Measurements from ENCODE around the gene SREBF2. TPM values are rescaled to one million over a fixed set of nuclear protein-coding genes. Genes with fewer than 3 reads are reported as not detected.
"Not testable (repeated sequence)": the region's sequence is repeated elsewhere in the genome, so short reads cannot be mapped to it uniquely, and the experiment has no call there.

SREBF2 gene
- total RNA-seq, 2 experiments from 2014 or later: 150 to 157 TPM

- ChIA-PET CTCF (interaction anchor here (0.8 to 1.7 kb wide), 5 partner anchors 11 to 99 kb away, joined by 3 to 6 read pairs (median 4); no protein-coding TSS in a partner anchor), POLR2A (interaction anchor here (0.9 to 7.5 kb wide), 2 partner anchors 13 to 16 kb away, joined by 3 to 82 read pairs; partner anchors contain the start of gene SREBF2)
- H3K27ac Mint-ChIP-seq: no peak overlapping the region
- DNase-seq: no peak
- no peaks in the 10 kb centered on the region for H3K9me3 Mint-ChIP-seq
- no peaks in the 10 kb centered on the region for H3K27me3 Mint-ChIP-seq
- peaks cover 43% of the 10 kb centered on the region for H3K36me3 Mint-ChIP-seq (ENCODE audit: low read depth)
- no peak overlapping the region for H3K4me3 Mint-ChIP-seq
- peaks cover 62% of the 10 kb centered on the region for H3K4me1 Mint-ChIP-seq
These were observed 13.5 kb downstream of the SREBF2 start for GRCh38 chr22:41846268-41846987.

DNA sequence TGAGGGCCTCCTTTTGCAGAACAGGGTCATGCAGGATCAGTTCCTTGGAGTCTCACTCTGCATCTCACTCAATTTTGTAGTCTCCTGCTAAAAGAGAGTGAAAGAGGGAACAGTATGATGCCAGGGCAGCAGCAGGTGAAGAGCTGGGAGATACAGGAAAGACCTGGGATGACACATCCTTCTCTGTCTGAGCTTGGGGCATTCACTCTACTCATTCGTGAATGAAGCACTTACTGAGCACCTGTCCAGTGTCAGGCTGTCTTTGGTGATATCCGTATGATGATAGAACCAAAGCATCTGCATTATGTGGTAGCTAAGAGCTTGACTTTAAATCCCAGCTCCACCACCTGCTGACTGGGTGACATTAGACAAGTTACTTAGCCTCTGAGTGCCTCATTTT lies 14.4 kb downstream of the SREBF2 start:
- Mint-ChIP-seq H3K36me3 (ENCODE audit: low read depth) (peaks cover 41% of the 10 kb centered on the region), H3K4me3 (no peak overlapping the region), H3K4me1 (peaks cover 56% of the 10 kb centered on the region), H3K27ac (no peak overlapping the region), H3K27me3 (no peaks in the 10 kb centered on the region), H3K9me3 (no peaks in the 10 kb centered on the region)
- CTCF ChIA-PET: interaction anchor here (0.9 to 1.7 kb wide), 5 partner anchors 10 to 100 kb away, joined by 3 to 7 read pairs (median 4); no protein-coding TSS in a partner anchor
- POLR2A ChIA-PET: interaction anchor here (1.0 to 7.5 kb wide), 3 partner anchors 14 to 93 kb away, joined by 3 to 82 read pairs (median 5); partner anchors contain the start of gene SREBF2
- no peak for DNase-seq

GRCh38 chr22:41848468-41848867 lies 15.6 kb downstream of the SREBF2 start:
- H3K27me3 Mint-ChIP-seq: no peaks in the 10 kb centered on the region
- peaks cover 53% of the 10 kb centered on the region for H3K4me1 Mint-ChIP-seq
- H3K4me3 Mint-ChIP-seq: no peak overlapping the region

DNA sequence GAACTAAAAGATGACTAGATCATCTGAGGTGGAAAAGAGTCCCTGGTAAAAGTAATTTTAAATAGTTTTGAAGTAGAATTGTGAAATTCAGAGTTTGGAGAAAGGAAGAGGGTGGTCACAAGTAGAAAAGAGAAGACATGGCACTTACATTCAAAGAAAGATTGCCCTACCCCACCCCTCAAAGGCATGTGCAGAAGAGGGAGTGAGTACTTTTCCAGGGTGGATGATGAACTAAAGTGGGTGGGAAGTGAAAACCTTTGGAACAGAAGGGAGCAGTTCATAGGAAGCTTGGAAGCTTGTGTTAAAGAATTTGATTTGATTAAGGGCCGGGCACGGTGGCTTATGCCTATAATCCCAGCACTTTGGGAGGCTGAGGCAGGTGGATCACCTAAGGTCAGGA lies 23.6 kb downstream of the SREBF2 start:
- no peak for DNase-seq
- Mint-ChIP-seq H3K9me3 (no peaks in the 10 kb centered on the region), H3K36me3 (ENCODE audit: low read depth) (peaks cover 29% of the 10 kb centered on the region), H3K27ac (peak overlapping the region; percentile 86), H3K4me1 (peaks cover 68% of the 10 kb centered on the region), H3K27me3 (no peaks in the 10 kb centered on the region), H3K4me3 (no peak overlapping the region)
- POLR2A ChIA-PET: interaction anchor here (0.7 to 6.3 kb wide), 8 partner anchors 13 to 84 kb away, joined by 3 to 48 read pairs (median 5); partner anchors contain the start of genes CCDC134 and SREBF2
- CTCF ChIA-PET: interaction anchor here (0.6 to 2.4 kb wide), 14 partner anchors 9 to 173 kb away, joined by 3 to 10 read pairs (median 5); partner anchors contain the start of gene TNFRSF13C

More at GRCh38 chr22:41848468-41848867, 15.6 kb downstream of the SREBF2 start:
- Mint-ChIP-seq H3K27ac (peak overlapping the region; percentile 38), H3K9me3 (no peaks in the 10 kb centered on the region), H3K36me3 (ENCODE audit: low read depth) (peaks cover 36% of the 10 kb centered on the region)
- DNase-seq: no peak
- CTCF ChIA-PET: interaction anchor here (1.2 kb wide), 1 partner anchor 9 kb away, joined by 7 read pairs; no protein-coding TSS in a partner anchor
- POLR2A ChIA-PET: interaction anchor here (1.2 kb wide), 1 partner anchor 49 kb away, joined by 3 read pairs; no protein-coding TSS in a partner anchor

DNA sequence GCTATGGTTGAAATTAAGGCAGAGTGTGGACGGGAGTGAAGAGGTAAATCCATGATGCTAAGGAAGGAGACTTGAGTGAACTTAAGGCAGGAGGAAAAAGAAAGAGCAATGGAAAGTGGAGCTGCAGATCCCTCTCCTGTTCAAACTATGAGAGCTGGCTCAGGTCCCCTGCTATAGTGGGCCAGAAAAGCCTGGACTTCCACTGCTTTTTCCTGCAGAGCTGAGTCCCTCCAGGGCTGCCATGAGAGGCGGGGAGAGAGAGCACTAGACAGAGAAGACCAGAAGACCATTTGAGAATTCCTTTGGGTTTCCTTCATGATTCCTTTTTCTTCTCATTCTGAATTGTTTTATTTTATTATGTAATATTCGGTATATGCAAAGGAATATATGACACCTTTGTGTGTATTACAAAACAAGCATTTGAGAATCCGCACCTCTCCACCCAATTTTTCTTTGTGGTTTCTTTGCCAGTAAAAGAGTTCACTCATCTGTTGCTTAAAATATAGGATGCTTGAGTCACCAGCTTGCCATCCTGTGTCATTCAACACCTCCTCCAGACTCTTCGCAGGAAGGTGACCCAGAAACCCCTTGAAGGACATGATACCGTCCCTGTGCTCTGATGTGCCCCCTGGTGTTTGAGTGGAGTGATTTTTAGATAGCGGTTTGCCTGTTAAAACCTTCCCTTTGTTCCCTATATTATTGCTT lies 24.4 kb downstream of the SREBF2 start:
- Mint-ChIP-seq H3K36me3 (ENCODE audit: low read depth) (peaks cover 26% of the 10 kb centered on the region), H3K4me3 (no peak overlapping the region), H3K9me3 (no peaks in the 10 kb centered on the region), H3K4me1 (peaks cover 72% of the 10 kb centered on the region), H3K27ac (peak overlapping the region; percentile 86), H3K27me3 (no peaks in the 10 kb centered on the region)
- ChIA-PET CTCF (interaction anchor here (0.6 to 4.4 kb wide), 25 partner anchors 10 to 191 kb away, joined by 3 to 30 read pairs (median 6); partner anchors contain the start of genes CCDC134, CENPM, MEI1 and SREBF2), POLR2A (interaction anchor here (1.0 to 6.3 kb wide), 8 partner anchors 13 to 83 kb away, joined by 3 to 48 read pairs (median 6); partner anchors contain the start of genes CCDC134 and SREBF2)
- DNase-seq: peak; percentile 77

GRCh38 chr22:41857860-41858199 lies 24.9 kb downstream of the SREBF2 start:
- DNase-seq: no peak
- Mint-ChIP-seq H3K27ac (peak overlapping the region; percentile 86), H3K4me3 (no peak overlapping the region), H3K27me3 (no peaks in the 10 kb centered on the region), H3K36me3 (ENCODE audit: low read depth) (peaks cover 24% of the 10 kb centered on the region), H3K4me1 (peaks cover 76% of the 10 kb centered on the region), H3K9me3 (no peaks in the 10 kb centered on the region)
- CTCF ChIA-PET: interaction anchor here (0.6 to 4.4 kb wide), 19 partner anchors 10 to 224 kb away, joined by 3 to 30 read pairs (median 7); partner anchors contain the start of genes CCDC134, CENPM, MEI1 and SREBF2
- POLR2A ChIA-PET: interaction anchor here (1.0 to 6.3 kb wide), 6 partner anchors 14 to 83 kb away, joined by 5 to 48 read pairs (median 10); partner anchors contain the start of genes CCDC134 and SREBF2

GRCh38 chr22:41862160-41862529 lies 29.2 kb downstream of the SREBF2 start:
- Mint-ChIP-seq H3K36me3 (ENCODE audit: low read depth) (peaks cover 37% of the 10 kb centered on the region), H3K4me1 (peaks cover 71% of the 10 kb centered on the region), H3K27me3 (no peaks in the 10 kb centered on the region), H3K27ac (peak overlapping the region; percentile 77), H3K4me3 (no peak overlapping the region), H3K9me3 (no peaks in the 10 kb centered on the region)
- CTCF ChIA-PET: interaction anchor here (0.6 to 2.6 kb wide), 16 partner anchors 9 to 195 kb away, joined by 3 to 20 read pairs (median 4); partner anchors contain the start of genes CCDC134, MEI1, SREBF2 and TNFRSF13C
- POLR2A ChIA-PET: interaction anchor here (0.7 to 2.5 kb wide), 20 partner anchors 10 to 243 kb away, joined by 3 to 37 read pairs (median 4); partner anchors contain the start of genes CCDC134, CENPM, SNU13 and SREBF2
- peak; percentile 39 for DNase-seq

GRCh38 chr22:41862530-41863266 lies 29.8 kb downstream of the SREBF2 start:
- peaks cover 39% of the 10 kb centered on the region for H3K36me3 Mint-ChIP-seq (ENCODE audit: low read depth)
- peak; percentile 23 for DNase-seq
- H3K9me3 Mint-ChIP-seq: no peaks in the 10 kb centered on the region
- ChIA-PET CTCF (interaction anchor here (0.6 to 2.6 kb wide), 16 partner anchors 8 to 195 kb away, joined by 3 to 20 read pairs (median 4); partner anchors contain the start of genes CCDC134, MEI1, SREBF2 and TNFRSF13C), POLR2A (interaction anchor here (0.7 to 2.5 kb wide), 21 partner anchors 8 to 244 kb away, joined by 3 to 37 read pairs (median 4); partner anchors contain the start of genes CCDC134, CENPM, SNU13 and SREBF2)
- H3K4me3 Mint-ChIP-seq: no peak overlapping the region
- H3K27ac Mint-ChIP-seq: peak overlapping the region; percentile 77
- no peaks in the 10 kb centered on the region for H3K27me3 Mint-ChIP-seq
- H3K4me1 Mint-ChIP-seq: peaks cover 65% of the 10 kb centered on the region

- Mint-ChIP-seq H3K9me3 (no peaks in the 10 kb centered on the region), H3K4me3 (no peak overlapping the region), H3K27me3 (no peaks in the 10 kb centered on the region), H3K27ac (peak overlapping the region; percentile 77), H3K36me3 (ENCODE audit: low read depth) (peaks cover 45% of the 10 kb centered on the region), H3K4me1 (peaks cover 58% of the 10 kb centered on the region)
- no peak for DNase-seq
- POLR2A ChIA-PET: interaction anchor here (0.7 to 2.5 kb wide), 5 partner anchors 9 to 77 kb away, joined by 3 to 37 read pairs (median 9); partner anchors contain the start of gene SREBF2
- CTCF ChIA-PET: interaction anchor here (2.0 to 2.6 kb wide), 6 partner anchors 63 to 196 kb away, joined by 9 to 20 read pairs (median 12); partner anchors contain the start of genes CCDC134, MEI1 and TNFRSF13C
These were observed 30.6 kb downstream of the SREBF2 start for GRCh38 chr22:41863472-41863871.

DNA sequence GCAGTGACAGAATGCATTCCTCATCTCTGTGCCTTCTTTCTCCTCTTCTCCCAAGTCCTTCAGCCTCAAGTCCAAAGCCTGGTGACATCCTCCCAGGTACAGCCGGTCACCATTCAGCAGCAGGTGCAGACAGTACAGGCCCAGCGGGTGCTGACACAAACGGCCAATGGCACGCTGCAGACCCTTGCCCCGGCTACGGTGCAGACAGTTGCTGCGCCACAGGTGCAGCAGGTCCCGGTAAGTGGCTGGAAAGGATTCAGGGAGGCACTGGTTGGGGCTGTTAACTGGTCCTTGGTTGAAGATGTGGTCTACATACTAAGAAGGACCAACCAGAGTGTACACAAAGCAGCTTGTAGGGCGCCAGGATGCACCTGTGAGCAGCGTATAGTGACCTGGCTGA lies 35.7 kb downstream of the SREBF2 start:
- no peaks in the 10 kb centered on the region for H3K9me3 Mint-ChIP-seq
- ChIA-PET POLR2A (no interaction called here), CTCF (interaction anchor here (1.3 kb wide), 1 partner anchor 9 kb away, joined by 9 read pairs; no protein-coding TSS in a partner anchor)
- H3K36me3 Mint-ChIP-seq (ENCODE audit: low read depth): peaks cover 70% of the 10 kb centered on the region
- H3K27ac Mint-ChIP-seq: no peak overlapping the region
- H3K4me1 Mint-ChIP-seq: peaks cover 25% of the 10 kb centered on the region
- no peak for DNase-seq
- H3K4me3 Mint-ChIP-seq: no peak overlapping the region
- H3K27me3 Mint-ChIP-seq: no peaks in the 10 kb centered on the region

GRCh38 chr22:41870081-41870480 lies 37.2 kb downstream of the SREBF2 start:
- H3K9me3 Mint-ChIP-seq, H3K4me3 Mint-ChIP-seq, H3K27me3 Mint-ChIP-seq, DNase-seq: not testable (repeated sequence)
- Mint-ChIP-seq H3K36me3 (ENCODE audit: low read depth) (peaks cover 78% of the 10 kb centered on the region), H3K27ac (peak overlapping the region; percentile 35), H3K4me1 (peaks cover 25% of the 10 kb centered on the region)
- ChIA-PET POLR2A (interaction anchor here (0.6 kb wide), 1 partner anchor 651 kb away, joined by 3 read pairs; no protein-coding TSS in a partner anchor), CTCF (interaction anchor here (1.0 kb wide), 1 partner anchor 13 kb away, joined by 4 read pairs; no protein-coding TSS in a partner anchor)

Data from activated CD4-positive, alpha-beta memory T cell treated with anti-CD3 and anti-CD28 coated beads, Interleukin-2, amount 10 ng/mL, durations not matched to agents 7 days and 5 days (primary cell).